ENCODE measurements around the gene STRA6. TPM values are rescaled to one million over a fixed set of nuclear protein-coding genes. Genes with fewer than 3 reads are reported as not detected.

Gene STRA6
- polyA plus RNA-seq, 1 of the 3 experiments (the other 2 are of a cell fraction) = 27.9 TPM

DNA sequence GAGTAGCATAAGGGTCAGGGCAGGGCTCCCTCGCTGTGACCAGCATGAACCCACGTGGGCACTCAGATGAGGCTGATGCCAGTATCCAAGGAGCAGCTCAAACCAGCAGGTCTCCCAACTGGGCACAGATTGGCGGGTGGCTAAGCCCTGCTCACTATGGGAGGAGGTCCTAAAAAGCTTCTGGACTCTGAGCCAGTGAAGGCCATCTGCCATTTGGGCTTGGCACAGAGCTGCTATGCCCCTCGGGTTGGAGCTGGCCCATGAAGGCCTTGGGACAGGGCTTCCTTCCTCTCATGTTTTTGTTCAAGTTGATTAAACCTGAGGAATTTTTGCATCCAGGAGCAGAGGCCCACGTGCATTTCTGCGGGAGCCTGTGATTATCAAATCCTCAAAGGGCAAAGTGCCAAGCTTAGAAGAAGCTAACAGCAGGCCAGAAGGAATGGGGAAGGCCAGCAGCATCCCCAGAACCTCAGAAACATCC is 4.3 kb upstream of the STRA6 start:
- Histone ChIP-seq H3K9ac (no peak overlapping the region), H3K36me3 (replicated peaks in 1 of 2; ENCODE audit: control insufficient read depth in 1 of 2, insufficient read depth in 2 of 2, low read length in 1 of 2) (no peaks in the 10 kb centered on the region), H3K4me2 (no peak overlapping the region), H3F3A (replicated peaks; ENCODE audit: insufficient read depth) (peaks cover 34% of the 10 kb centered on the region), H4K20me1 (ENCODE audit: insufficient read depth) (no peaks in the 10 kb centered on the region), H3K79me2 (ENCODE audit: insufficient read depth) (no peaks in the 10 kb centered on the region), H3K9me2 (no peaks in the 10 kb centered on the region), H3K4me3 (ENCODE audit: low read depth in 2 of 2, low read length in 1 of 2) (no peak overlapping the region), H3K27ac (ENCODE audit: low read depth in 2 of 2, low read length in 1 of 2) (peak overlapping the region in 1 of 2 experiments; percentile 44; a peak in 2 of 4 replicates), H3K9me3 (no peaks in the 10 kb centered on the region), H3K27me3 (ENCODE audit: insufficient read depth) (no peaks in the 10 kb centered on the region), H2AFZ (ENCODE audit: low read depth) (no peak overlapping the region), H3K4me1 (ENCODE audit: control insufficient read depth in 1 of 2, insufficient read depth in 2 of 2, low read depth in 1 of 2, low read length in 1 of 2) (peaks cover 50 to 77% of the 10 kb centered on the region in 2 experiments)
- WGBS (ENCODE audit: low lambda C conversion rate) = 72% methylated on average over 6 of the region's 6 CpGs
- no peak for TF ChIP-seq RXRA (IDR thresholded peaks at IDR 0.05; ENCODE audit: borderline replicate concordance, low read depth)
- TF ChIP-seq, protein P1, sequence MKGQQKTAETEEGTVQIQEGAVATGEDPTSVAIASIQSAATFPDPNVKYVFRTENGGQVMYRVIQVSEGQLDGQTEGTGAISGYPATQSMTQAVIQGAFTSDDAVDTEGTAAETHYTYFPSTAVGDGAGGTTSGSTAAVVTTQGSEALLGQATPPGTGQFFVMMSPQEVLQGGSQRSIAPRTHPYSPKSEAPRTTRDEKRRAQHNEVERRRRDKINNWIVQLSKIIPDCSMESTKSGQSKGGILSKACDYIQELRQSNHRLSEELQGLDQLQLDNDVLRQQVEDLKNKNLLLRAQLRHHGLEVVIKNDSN (IDR thresholded peaks at IDR 0.05; ENCODE audit: borderline replicate concordance, low read depth) = no peak
- ChIA-PET CTCF (interaction anchor here (0.7 to 2.7 kb wide), 5 partner anchors 18 to 101 kb away, joined by 3 to 11 read pairs (median 5); no protein-coding TSS in a partner anchor), POLR2A (interaction anchor here (1.1 kb wide), 1 partner anchor 85 kb away, joined by 6 read pairs; no protein-coding TSS in a partner anchor)
- DNase-seq = no peak

DNA sequence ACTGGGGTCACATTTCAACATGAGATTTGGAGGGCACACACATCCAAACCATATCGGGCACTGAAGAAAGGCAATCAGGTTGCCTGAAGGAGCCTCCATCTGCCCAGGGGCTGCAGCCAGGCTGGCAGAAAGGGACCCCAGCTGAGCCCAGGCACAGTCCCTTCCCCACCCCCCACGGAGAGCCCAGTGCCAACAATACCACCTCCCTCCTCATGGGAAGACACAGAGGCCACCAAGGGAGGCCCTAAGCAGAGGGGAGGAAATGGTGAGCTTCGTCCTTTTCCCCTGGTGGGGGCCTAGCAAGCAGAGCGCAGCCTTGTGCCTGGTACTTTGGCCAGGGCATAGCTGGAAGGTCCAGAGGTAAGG is 3.0 kb upstream of the STRA6 start:
- Histone ChIP-seq H3K27ac (ENCODE audit: low read depth in 2 of 2, low read length in 1 of 2) (peak overlapping the region in 1 of 2 experiments; percentile 54; a peak in 1 of 4 replicates), H3K79me2 (ENCODE audit: insufficient read depth) (peaks cover 10% of the 10 kb centered on the region; the same call in 1 of the 2 replicates), H3K9me2 (no peaks in the 10 kb centered on the region), H3K4me1 (ENCODE audit: control insufficient read depth in 1 of 2, insufficient read depth in 2 of 2, low read depth in 1 of 2, low read length in 1 of 2) (peaks cover 61 to 90% of the 10 kb centered on the region in 2 experiments), H3F3A (replicated peaks; ENCODE audit: insufficient read depth) (peaks cover 31% of the 10 kb centered on the region), H3K9ac (no peak overlapping the region), H2AFZ (ENCODE audit: low read depth) (no peak overlapping the region), H3K4me3 (ENCODE audit: low read depth in 2 of 2, low read length in 1 of 2) (no peak overlapping the region), H3K27me3 (ENCODE audit: insufficient read depth) (no peaks in the 10 kb centered on the region), H3K36me3 (replicated peaks in 1 of 2; ENCODE audit: control insufficient read depth in 1 of 2, insufficient read depth in 2 of 2, low read length in 1 of 2) (no peaks in the 10 kb centered on the region), H3K4me2 (no peak overlapping the region), H3K9me3 (no peaks in the 10 kb centered on the region), H4K20me1 (ENCODE audit: insufficient read depth) (no peaks in the 10 kb centered on the region)
- POLR2A ChIA-PET = interaction anchor here (0.6 to 1.1 kb wide), 2 partner anchors 75 to 86 kb away, joined by 3 to 6 read pairs; partner anchors contain the start of gene ISLR2
- DNase-seq = no peak
- 80% methylated on average over 1 of the region's 4 CpGs for WGBS (ENCODE audit: low lambda C conversion rate)
- no peak for TF ChIP-seq SIN3A (IDR thresholded peaks at IDR 0.05; ENCODE audit: borderline replicate concordance, low read depth, low read length)
- no peak for TF ChIP-seq NRF1 (IDR thresholded peaks at IDR 0.05; ENCODE audit: low read depth, low read length)
- TF ChIP-seq TAF1 (IDR thresholded peaks at IDR 0.05; ENCODE audit: borderline replicate concordance, low read depth, low read length) = no peak
- no peak for TF ChIP-seq FOSL2 (IDR thresholded peaks at IDR 0.05; ENCODE audit: borderline replicate concordance, low read depth)
- no peak for TF ChIP-seq RXRA (IDR thresholded peaks at IDR 0.05; ENCODE audit: borderline replicate concordance, low read depth)
- no peak for TF ChIP-seq ELF1 (IDR thresholded peaks at IDR 0.05)
- TF ChIP-seq, protein P1 (IDR thresholded peaks at IDR 0.05; ENCODE audit: borderline replicate concordance, low read depth) = no peak
- TF ChIP-seq GATA2 (CRISPR knock-in tag; IDR thresholded peaks at IDR 0.05) = no peak
- TF ChIP-seq, protein P2, sequence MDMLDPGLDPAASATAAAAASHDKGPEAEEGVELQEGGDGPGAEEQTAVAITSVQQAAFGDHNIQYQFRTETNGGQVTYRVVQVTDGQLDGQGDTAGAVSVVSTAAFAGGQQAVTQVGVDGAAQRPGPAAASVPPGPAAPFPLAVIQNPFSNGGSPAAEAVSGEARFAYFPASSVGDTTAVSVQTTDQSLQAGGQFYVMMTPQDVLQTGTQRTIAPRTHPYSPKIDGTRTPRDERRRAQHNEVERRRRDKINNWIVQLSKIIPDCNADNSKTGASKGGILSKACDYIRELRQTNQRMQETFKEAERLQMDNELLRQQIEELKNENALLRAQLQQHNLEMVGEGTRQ (IDR thresholded peaks at IDR 0.05; ENCODE audit: borderline replicate concordance, low read depth, low read length) = no peak
- no peak for TF ChIP-seq SMC3 (IDR thresholded peaks at IDR 0.05; ENCODE audit: low read depth, low read length)
- TF ChIP-seq, protein P3, sequence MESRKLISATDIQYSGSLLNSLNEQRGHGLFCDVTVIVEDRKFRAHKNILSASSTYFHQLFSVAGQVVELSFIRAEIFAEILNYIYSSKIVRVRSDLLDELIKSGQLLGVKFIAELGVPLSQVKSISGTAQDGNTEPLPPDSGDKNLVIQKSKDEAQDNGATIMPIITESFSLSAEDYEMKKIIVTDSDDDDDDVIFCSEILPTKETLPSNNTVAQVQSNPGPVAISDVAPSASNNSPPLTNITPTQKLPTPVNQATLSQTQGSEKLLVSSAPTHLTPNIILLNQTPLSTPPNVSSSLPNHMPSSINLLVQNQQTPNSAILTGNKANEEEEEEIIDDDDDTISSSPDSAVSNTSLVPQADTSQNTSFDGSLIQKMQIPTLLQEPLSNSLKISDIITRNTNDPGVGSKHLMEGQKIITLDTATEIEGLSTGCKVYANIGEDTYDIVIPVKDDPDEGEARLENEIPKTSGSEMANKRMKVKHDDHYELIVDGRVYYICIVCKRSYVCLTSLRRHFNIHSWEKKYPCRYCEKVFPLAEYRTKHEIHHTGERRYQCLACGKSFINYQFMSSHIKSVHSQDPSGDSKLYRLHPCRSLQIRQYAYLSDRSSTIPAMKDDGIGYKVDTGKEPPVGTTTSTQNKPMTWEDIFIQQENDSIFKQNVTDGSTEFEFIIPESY (IDR thresholded peaks at IDR 0.05; ENCODE audit: borderline replicate concordance, low read depth) = no peak
- CTCF ChIA-PET = interaction anchor here (0.9 to 2.7 kb wide), 6 partner anchors 11 to 102 kb away, joined by 3 to 11 read pairs (median 4); no protein-coding TSS in a partner anchor
